Endodermal cell (in vitro differentiated cells): ENCODE data around the gene OR6A2. TPM values are rescaled to one million over a fixed set of nuclear protein-coding genes. Genes with fewer than 3 reads are reported as not detected.
A peak's percentile ranks its signal among the peaks of the same experiment; 100 is the strongest.

ENCODE experiments used
- DNase-seq: peaks from one replicate; pipeline ENCODE4 v3.0.0-alpha.2; 2017
- H3K27ac ChIP-seq: 2 replicates; pipeline ENCODE4 v1.5.1; 2013; ENCODE audit warnings: mild to moderate bottlenecking, low read depth, low read length, moderate library complexity
- H3K27me3 ChIP-seq: 2 replicates; pipeline ENCODE4 v1.6.1; 2013; ENCODE audit warnings: mild to moderate bottlenecking, low read length, moderate library complexity; ENCODE audit not compliant: insufficient read depth, control insufficient read depth, poor library complexity, severe bottlenecking
- H3K36me3 ChIP-seq: 2 replicates; pipeline ENCODE4 v1.7.0; 2013; ENCODE audit warnings: mild to moderate bottlenecking, low read length, moderate library complexity; ENCODE audit not compliant: control insufficient read depth, insufficient read depth
- H3K4me1 ChIP-seq: one replicate; pipeline ENCODE4 v1.7.0; 2013; ENCODE audit warnings: low read length; ENCODE audit not compliant: control insufficient read depth, insufficient read depth
- H3K4me3 ChIP-seq: 2 replicates; pipeline ENCODE4 v1.5.1; 2013; ENCODE audit warnings: mild to moderate bottlenecking, low read length, moderate library complexity
- H3K9ac ChIP-seq: 2 replicates; pipeline ENCODE4 v1.6.1; 2013; ENCODE audit warnings: mild to moderate bottlenecking, low read length, moderate library complexity; ENCODE audit not compliant: poor library complexity, severe bottlenecking; ENCODE audit errors: extremely low read depth
- H3K9me3 ChIP-seq: 2 replicates; pipeline ENCODE4 v1.6.1; 2013; ENCODE audit warnings: mild to moderate bottlenecking, low read length, moderate library complexity; ENCODE audit not compliant: control insufficient read depth
- H3K27ac Mint-ChIP-seq: 2 replicates; pipeline ENCODE4 v1.8.0; 2020; ENCODE audit warnings: mixed read lengths
- H3K27me3 Mint-ChIP-seq: 2 replicates; pipeline ENCODE4 v1.8.0; 2021; ENCODE audit warnings: mild to moderate bottlenecking, mixed read lengths; ENCODE audit not compliant: insufficient read depth
- H3K36me3 Mint-ChIP-seq: 2 replicates; pipeline ENCODE4 v1.8.0; 2020; ENCODE audit warnings: low read depth, mixed read lengths
- H3K4me1 Mint-ChIP-seq: 2 replicates; pipeline ENCODE4 v1.8.0; 2020; ENCODE audit warnings: mixed read lengths
- H3K4me3 Mint-ChIP-seq: 2 replicates; pipeline ENCODE4 v1.8.0; 2020; ENCODE audit warnings: mild to moderate bottlenecking, moderate library complexity, mixed read lengths
- H3K9me3 Mint-ChIP-seq: 2 replicates; pipeline ENCODE4 v1.8.0; 2020; ENCODE audit warnings: mild to moderate bottlenecking, mixed read lengths
- WGBS, 2 experiments: methylation state at CpG; one replicate each; pipeline versions ENCODE4 v1.1.5 to v1.1.7; 2013; ENCODE audit warnings: missing lambda C conversion rate in 2 of 2, mixed read lengths in 1 of 2; ENCODE audit not compliant: insufficient coverage in 1 of 2, insufficient read length in 1 of 2; 5-methylcytosine and 5-hydroxymethylcytosine counted together
- total RNA-seq, 2 donors: library from RNA; stranded (reverse); fragmentation: NEBNext Ultra II Directional in 1 of 2; extraction: Animal tissue kit (Norgen Biotek cat#: 25700) in 1 of 2; gene quantifications; 2 replicates in 1 of 2; 3 replicates in 1 of 2; pipeline ENCODE4 v1.2.1, GENCODE V29; 2021
- TF ChIP-seq, protein P1 (sequence below): fragments of 200-600 bp; sonication (generic); conservative IDR thresholded peaks from 2 replicates; pipeline ENCODE4 v1.5.0; 2021; ENCODE audit warnings: antibody characterized with exemption, mild to moderate bottlenecking

OR6A2 gene
- total RNA-seq, 2 donors from 2014 or later = 0.09 to 0.51 TPM

DNA sequence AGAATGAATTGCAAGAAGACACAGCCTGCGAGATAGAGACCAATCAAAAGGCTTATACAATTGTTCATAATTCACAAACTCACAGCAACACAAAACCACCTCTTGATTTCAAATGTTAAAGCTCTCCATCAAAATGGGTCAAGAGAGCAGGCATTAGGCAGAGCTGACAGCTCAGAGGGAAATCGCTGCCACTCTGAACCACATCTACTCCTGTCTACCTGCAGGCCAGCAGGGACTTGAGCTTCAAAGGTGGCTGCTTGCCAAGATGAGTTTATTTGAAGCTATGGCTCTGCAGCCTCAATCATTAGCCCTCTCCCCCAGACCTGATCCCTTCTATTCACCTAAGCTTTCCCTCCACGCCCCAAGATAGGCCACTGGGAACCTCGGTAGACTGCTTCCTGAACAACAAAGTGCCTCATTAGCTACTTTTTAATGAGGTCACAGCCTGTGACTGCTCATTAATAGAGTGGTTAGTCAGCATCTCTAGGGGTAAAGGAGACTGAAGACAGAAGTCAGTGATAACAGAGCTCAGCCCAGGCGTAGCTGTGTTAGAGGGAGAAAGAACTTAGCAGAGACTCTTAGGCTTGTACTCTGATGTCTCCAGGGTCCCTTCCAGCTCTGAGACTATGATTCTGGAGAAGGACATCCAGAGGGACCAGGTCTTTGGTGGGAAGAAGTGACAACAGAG is 24.8 kb upstream of the OR6A2 start:
- TF ChIP-seq, protein P1, sequence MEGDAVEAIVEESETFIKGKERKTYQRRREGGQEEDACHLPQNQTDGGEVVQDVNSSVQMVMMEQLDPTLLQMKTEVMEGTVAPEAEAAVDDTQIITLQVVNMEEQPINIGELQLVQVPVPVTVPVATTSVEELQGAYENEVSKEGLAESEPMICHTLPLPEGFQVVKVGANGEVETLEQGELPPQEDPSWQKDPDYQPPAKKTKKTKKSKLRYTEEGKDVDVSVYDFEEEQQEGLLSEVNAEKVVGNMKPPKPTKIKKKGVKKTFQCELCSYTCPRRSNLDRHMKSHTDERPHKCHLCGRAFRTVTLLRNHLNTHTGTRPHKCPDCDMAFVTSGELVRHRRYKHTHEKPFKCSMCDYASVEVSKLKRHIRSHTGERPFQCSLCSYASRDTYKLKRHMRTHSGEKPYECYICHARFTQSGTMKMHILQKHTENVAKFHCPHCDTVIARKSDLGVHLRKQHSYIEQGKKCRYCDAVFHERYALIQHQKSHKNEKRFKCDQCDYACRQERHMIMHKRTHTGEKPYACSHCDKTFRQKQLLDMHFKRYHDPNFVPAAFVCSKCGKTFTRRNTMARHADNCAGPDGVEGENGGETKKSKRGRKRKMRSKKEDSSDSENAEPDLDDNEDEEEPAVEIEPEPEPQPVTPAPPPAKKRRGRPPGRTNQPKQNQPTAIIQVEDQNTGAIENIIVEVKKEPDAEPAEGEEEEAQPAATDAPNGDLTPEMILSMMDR = no peak
- no peak overlapping the region for H3K27ac ChIP-seq
- no peak overlapping the region for H3K9ac ChIP-seq
- no peak overlapping the region for H3K4me3 ChIP-seq
- H3K27me3 ChIP-seq = no peaks in the 10 kb centered on the region
- Mint-ChIP-seq H3K4me1 (no peaks in the 10 kb centered on the region), H3K27ac (no peak overlapping the region), H3K36me3 (no peaks in the 10 kb centered on the region), H3K27me3 (no peaks in the 10 kb centered on the region), H3K9me3 (no peaks in the 10 kb centered on the region), H3K4me3 (no peak overlapping the region)
- no peaks in the 10 kb centered on the region for H3K4me1 ChIP-seq
- no peak for DNase-seq
- H3K9me3 ChIP-seq = peaks cover 11% of the 10 kb centered on the region
- no peaks in the 10 kb centered on the region for H3K36me3 ChIP-seq
- 82 to 94% methylated on average over 2 to 5 of the region's 5 CpGs for WGBS, 2 experiments

DNA sequence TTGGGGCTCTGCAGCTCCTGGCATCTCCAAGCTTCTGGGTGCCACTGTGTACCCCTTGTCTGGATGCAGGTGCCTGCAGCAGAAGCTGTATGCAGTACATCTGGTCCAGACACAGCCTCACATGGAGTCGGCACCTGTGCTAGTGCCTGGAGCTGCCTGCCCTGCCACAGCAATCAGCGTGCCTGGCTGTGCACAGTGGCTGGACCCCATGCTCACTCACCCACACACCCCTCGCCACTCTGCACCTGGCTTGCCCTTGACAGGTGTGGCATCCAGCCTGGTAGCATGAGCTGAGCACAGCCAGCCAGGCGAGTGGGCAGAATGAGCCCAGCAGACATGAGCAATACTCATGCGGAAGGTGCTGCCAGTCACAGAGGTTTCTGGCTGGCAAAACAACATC is 19.5 kb upstream of the OR6A2 start:
- no peaks in the 10 kb centered on the region for H3K36me3 Mint-ChIP-seq
- DNase-seq = no peak
- H3K9me3 ChIP-seq = peaks cover 11% of the 10 kb centered on the region
- no peaks in the 10 kb centered on the region for H3K4me1 ChIP-seq
- H3K27ac ChIP-seq = no peak overlapping the region
- H3K27ac Mint-ChIP-seq = no peak overlapping the region
- H3K27me3 ChIP-seq = no peaks in the 10 kb centered on the region
- no peak overlapping the region for H3K4me3 ChIP-seq
- TF ChIP-seq, protein P1 = no peak
- H3K4me3 Mint-ChIP-seq = no peak overlapping the region
- no peaks in the 10 kb centered on the region for H3K9me3 Mint-ChIP-seq
- 87 to 100% methylated on average over 3 to 5 of the region's 5 CpGs for WGBS, 2 experiments
- no peaks in the 10 kb centered on the region for H3K27me3 Mint-ChIP-seq
- H3K4me1 Mint-ChIP-seq = no peaks in the 10 kb centered on the region
- H3K36me3 ChIP-seq = no peaks in the 10 kb centered on the region
- H3K9ac ChIP-seq = no peak overlapping the region

DNA sequence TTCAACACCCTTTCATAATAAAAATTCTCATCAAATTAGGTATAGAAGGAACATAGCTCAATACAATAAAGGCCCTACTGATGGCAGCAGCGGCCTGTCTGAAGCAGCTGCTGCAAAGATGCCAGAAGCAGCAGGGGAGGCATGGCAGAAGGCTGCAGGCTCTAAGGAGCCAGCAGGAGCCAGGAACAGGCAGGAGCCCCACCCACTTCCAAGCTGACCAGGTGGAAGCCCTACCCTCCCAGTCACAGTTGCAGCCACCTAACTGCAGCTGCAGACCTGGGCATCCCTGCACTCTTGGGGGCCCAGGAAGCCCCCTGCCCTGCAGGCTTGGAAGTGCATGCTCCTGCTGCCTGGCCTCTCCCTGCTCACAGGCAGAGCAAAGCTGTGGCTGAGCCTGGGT is 18.2 kb upstream of the OR6A2 start:
- peak; percentile 89 for DNase-seq
- Histone ChIP-seq H3K4me1 (no peaks in the 10 kb centered on the region), H3K4me3 (no peak overlapping the region), H3K27me3 (no peaks in the 10 kb centered on the region), H3K9me3 (peaks cover 11% of the 10 kb centered on the region), H3K27ac (no peak overlapping the region), H3K36me3 (no peaks in the 10 kb centered on the region), H3K9ac (no peak overlapping the region)
- no peak overlapping the region for H3K4me3 Mint-ChIP-seq
- TF ChIP-seq, protein P1 = peak; percentile 60
- H3K36me3 Mint-ChIP-seq = no peaks in the 10 kb centered on the region
- H3K9me3 Mint-ChIP-seq = no peaks in the 10 kb centered on the region
- H3K27me3 Mint-ChIP-seq = peaks cover 2% of the 10 kb centered on the region
- no peaks in the 10 kb centered on the region for H3K4me1 Mint-ChIP-seq
- WGBS, 2 experiments = 14 to 38% methylated on average over 1 of the region's 1 CpG
- no peak overlapping the region for H3K27ac Mint-ChIP-seq
